OCI-LY1 (cell line): Measurements from ENCODE around the gene ABTB2.

Source experiments
- H2AFZ ChIP-seq: fragments of 200-600 bp; sonication (generic), shearing (Covaris generic); 2 replicates; pipeline ENCODE4 v1.6.0; 2014; ENCODE audit warnings: antibody characterized with exemption, mild to moderate bottlenecking, low read length
- H3F3A ChIP-seq: fragments of 200-600 bp; sonication (generic), shearing (Covaris generic); 2 replicates; pipeline ENCODE4 v1.6.0; 2014; ENCODE audit warnings: mild to moderate bottlenecking, antibody characterized with exemption, low read length, moderate library complexity; ENCODE audit not compliant: insufficient read depth
- H3K27ac ChIP-seq: fragments of 200-600 bp; sonication (generic); 2 replicates; pipeline ENCODE4 v1.5.1; 2014; ENCODE audit warnings: low read length, mixed run types, mild to moderate bottlenecking, low read depth; ENCODE audit not compliant: poor library complexity, severe bottlenecking
- H3K27me3 ChIP-seq: fragments of 200-600 bp; sonication (generic); 2 replicates; pipeline ENCODE4 v1.6.0; 2014; ENCODE audit warnings: antibody characterized with exemption, mild to moderate bottlenecking, low read length, moderate library complexity; ENCODE audit not compliant: insufficient read depth
- H3K36me3 ChIP-seq: fragments of 200-600 bp; sonication (generic); 2 replicates; pipeline ENCODE4 v1.6.1; 2014; ENCODE audit warnings: mild to moderate bottlenecking, antibody characterized with exemption, low read length, moderate library complexity, mixed read lengths; ENCODE audit not compliant: insufficient read depth
- H3K4me1 ChIP-seq: fragments of 200-600 bp; sonication (generic); 2 replicates; pipeline ENCODE4 v1.5.1; 2014; ENCODE audit warnings: mild to moderate bottlenecking, low read length, moderate library complexity; ENCODE audit not compliant: insufficient read depth, severe bottlenecking
- H3K4me2 ChIP-seq: fragments of 200-600 bp; sonication (generic), shearing (Covaris generic); 2 replicates; pipeline ENCODE4 v1.6.1; 2014; ENCODE audit warnings: low read length
- H3K4me3 ChIP-seq: fragments of 200-600 bp; sonication (generic); 2 replicates; pipeline ENCODE4 v1.5.1; 2014; ENCODE audit warnings: low read length, low read depth, mild to moderate bottlenecking, mixed read lengths; ENCODE audit not compliant: poor library complexity, severe bottlenecking
- H3K79me2 ChIP-seq: fragments of 200-600 bp; shearing (Covaris generic); 2 replicates; pipeline ENCODE4 v1.6.1; 2016; ENCODE audit warnings: mixed run types, low read length, mixed read lengths; ENCODE audit not compliant: insufficient read depth
- H3K9ac ChIP-seq: fragments of 200-600 bp; sonication (generic), shearing (Covaris generic); 2 replicates; pipeline ENCODE4 v1.6.1; 2014; ENCODE audit warnings: mild to moderate bottlenecking, low read length, mixed read lengths
- H3K9me2 ChIP-seq: fragments of 200-600 bp; sonication (generic), shearing (Covaris generic); 2 replicates; pipeline ENCODE4 v1.6.1; 2014; ENCODE audit warnings: low read depth, mild to moderate bottlenecking, low read length, mixed read lengths
- H3K9me3 ChIP-seq: fragments of 200-600 bp; shearing (Covaris generic); 2 replicates; pipeline ENCODE4 v1.6.1; 2014; ENCODE audit warnings: low read length, mixed read lengths
- H4K20me1 ChIP-seq: fragments of 200-600 bp; sonication (generic), shearing (Covaris generic); 2 replicates; pipeline ENCODE4 v1.6.0; 2016; ENCODE audit warnings: mild to moderate bottlenecking, low read length; ENCODE audit not compliant: insufficient read depth
- CTCF ChIP-seq: fragments of 200-600 bp; sonication (generic), shearing (Covaris generic); IDR thresholded peaks from 2 replicates; pipeline ENCODE4 v1.5.1; 2017; ENCODE audit warnings: mild to moderate bottlenecking, antibody characterized with exemption, low read length, moderate library complexity, mixed read lengths
- EZH2 ChIP-seq: fragments of 200-600 bp; sonication (generic), shearing (Covaris generic); IDR thresholded peaks from 2 replicates; pipeline ENCODE4 v1.8.0; 2017; ENCODE audit warnings: borderline replicate concordance, mixed run types, mild to moderate bottlenecking, antibody characterized with exemption, low read length, moderate library complexity, mixed read lengths

The ABTB2 gene

GRCh38 chr11:34344410-34344767 lies 13.4 kb downstream of the ABTB2 start:
- no peak overlapping the region for H3K4me3 ChIP-seq
- H3K27ac ChIP-seq = no peak overlapping the region
- H3K9me3 ChIP-seq = no peaks in the 10 kb centered on the region
- no peak overlapping the region for H3K9ac ChIP-seq
- H4K20me1 ChIP-seq = no peaks in the 10 kb centered on the region
- no peak overlapping the region for H3K4me2 ChIP-seq
- no peaks in the 10 kb centered on the region for H3F3A ChIP-seq
- no peaks in the 10 kb centered on the region for H3K4me1 ChIP-seq
- no peaks in the 10 kb centered on the region for H3K36me3 ChIP-seq
- TF ChIP-seq CTCF (no peak), EZH2 (no peak)
- H3K79me2 ChIP-seq = no peaks in the 10 kb centered on the region
- no peaks in the 10 kb centered on the region for H3K27me3 ChIP-seq
- no peaks in the 10 kb centered on the region for H3K9me2 ChIP-seq
- H2AFZ ChIP-seq = no peak overlapping the region

GRCh38 chr11:34343686-34344085 lies 14.1 kb downstream of the ABTB2 start:
- no peak overlapping the region for H3K4me2 ChIP-seq
- H3F3A ChIP-seq = no peaks in the 10 kb centered on the region
- H3K79me2 ChIP-seq = no peaks in the 10 kb centered on the region

GRCh38 chr11:34343153-34343552 lies 14.7 kb downstream of the ABTB2 start:
- H3K27me3 ChIP-seq = no peaks in the 10 kb centered on the region
- H4K20me1 ChIP-seq = no peaks in the 10 kb centered on the region
- no peak overlapping the region for H3K4me2 ChIP-seq
- no peaks in the 10 kb centered on the region for H3F3A ChIP-seq
- H3K9me2 ChIP-seq = no peaks in the 10 kb centered on the region
- no peak for TF ChIP-seq CTCF
- no peak for TF ChIP-seq EZH2
- no peaks in the 10 kb centered on the region for H3K79me2 ChIP-seq
- no peak overlapping the region for H3K4me3 ChIP-seq
- no peak overlapping the region for H2AFZ ChIP-seq
- no peaks in the 10 kb centered on the region for H3K36me3 ChIP-seq
- no peak overlapping the region for H3K9ac ChIP-seq
- no peaks in the 10 kb centered on the region for H3K4me1 ChIP-seq
- H3K9me3 ChIP-seq = no peaks in the 10 kb centered on the region
- H3K27ac ChIP-seq = no peak overlapping the region

More at GRCh38 chr11:34343686-34344085, 14.1 kb downstream of the ABTB2 start:
- H3K27ac ChIP-seq = no peak overlapping the region
- TF ChIP-seq EZH2 (no peak), CTCF (no peak)
- H3K9ac ChIP-seq = no peak overlapping the region
- H2AFZ ChIP-seq = no peak overlapping the region
- H3K36me3 ChIP-seq = no peaks in the 10 kb centered on the region
- no peak overlapping the region for H3K4me3 ChIP-seq
- no peaks in the 10 kb centered on the region for H3K9me3 ChIP-seq
- H3K27me3 ChIP-seq = no peaks in the 10 kb centered on the region
- H4K20me1 ChIP-seq = no peaks in the 10 kb centered on the region
- no peaks in the 10 kb centered on the region for H3K9me2 ChIP-seq
- no peaks in the 10 kb centered on the region for H3K4me1 ChIP-seq
